ENCODE measurements around the gene DDX24.

DNA sequence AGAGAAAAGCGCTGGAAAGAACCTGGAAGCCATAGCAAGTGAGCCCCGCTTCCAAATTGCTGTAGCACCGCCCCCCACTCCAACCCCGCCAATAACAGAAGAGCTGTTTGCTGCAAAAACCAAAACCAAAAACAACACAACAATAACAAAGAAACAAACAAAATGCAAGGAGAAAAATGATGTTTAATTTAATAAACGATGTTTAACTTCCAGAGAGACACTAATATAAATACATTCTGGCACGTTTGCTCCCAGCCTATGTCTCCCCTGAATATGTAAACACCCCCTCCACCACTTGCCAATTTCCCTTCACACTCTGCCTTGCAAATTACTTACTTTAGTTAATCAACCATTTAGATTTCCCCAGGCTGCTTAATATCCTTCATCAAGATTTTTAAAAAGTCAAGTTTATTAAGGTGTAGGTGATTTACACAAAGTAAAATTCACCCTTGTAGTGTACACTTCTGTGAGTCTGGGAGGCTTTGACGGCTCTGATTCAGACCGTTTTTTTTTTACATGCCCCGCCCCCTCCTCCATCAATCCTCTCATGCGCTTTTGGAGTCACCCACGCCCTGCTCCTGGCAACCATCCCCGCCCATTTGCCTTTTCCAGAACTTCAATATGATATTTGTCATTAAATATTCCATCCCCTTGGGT is 48.9 kb upstream of the DDX24 start:
- TF ChIP-seq, protein P1, sequence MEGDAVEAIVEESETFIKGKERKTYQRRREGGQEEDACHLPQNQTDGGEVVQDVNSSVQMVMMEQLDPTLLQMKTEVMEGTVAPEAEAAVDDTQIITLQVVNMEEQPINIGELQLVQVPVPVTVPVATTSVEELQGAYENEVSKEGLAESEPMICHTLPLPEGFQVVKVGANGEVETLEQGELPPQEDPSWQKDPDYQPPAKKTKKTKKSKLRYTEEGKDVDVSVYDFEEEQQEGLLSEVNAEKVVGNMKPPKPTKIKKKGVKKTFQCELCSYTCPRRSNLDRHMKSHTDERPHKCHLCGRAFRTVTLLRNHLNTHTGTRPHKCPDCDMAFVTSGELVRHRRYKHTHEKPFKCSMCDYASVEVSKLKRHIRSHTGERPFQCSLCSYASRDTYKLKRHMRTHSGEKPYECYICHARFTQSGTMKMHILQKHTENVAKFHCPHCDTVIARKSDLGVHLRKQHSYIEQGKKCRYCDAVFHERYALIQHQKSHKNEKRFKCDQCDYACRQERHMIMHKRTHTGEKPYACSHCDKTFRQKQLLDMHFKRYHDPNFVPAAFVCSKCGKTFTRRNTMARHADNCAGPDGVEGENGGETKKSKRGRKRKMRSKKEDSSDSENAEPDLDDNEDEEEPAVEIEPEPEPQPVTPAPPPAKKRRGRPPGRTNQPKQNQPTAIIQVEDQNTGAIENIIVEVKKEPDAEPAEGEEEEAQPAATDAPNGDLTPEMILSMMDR (IDR thresholded peaks at IDR 0.05), result no peak
- TF ChIP-seq POLR2AphosphoS5 (IDR thresholded peaks at IDR 0.05) (no peak), EP300 (IDR thresholded peaks at IDR 0.05) (no peak)

Measured in gastroesophageal sphincter (tissue), 3 donors.